HG03175 (cell line): ENCODE results near the gene AGFG2.

Experiments used
- ATAC-seq: cut with Tn5 transposase; IDR thresholded peaks from one replicate; pipeline ENCODE4 v1.9.1; 2021; ENCODE audit warnings: mild to moderate bottlenecking, moderate library complexity; ENCODE audit not compliant: unreplicated experiment

AGFG2 gene

GRCh38 chr7:100584054-100584682, 45.2 kb downstream of the AGFG2 start:
- ATAC-seq, result no peak

DNA sequence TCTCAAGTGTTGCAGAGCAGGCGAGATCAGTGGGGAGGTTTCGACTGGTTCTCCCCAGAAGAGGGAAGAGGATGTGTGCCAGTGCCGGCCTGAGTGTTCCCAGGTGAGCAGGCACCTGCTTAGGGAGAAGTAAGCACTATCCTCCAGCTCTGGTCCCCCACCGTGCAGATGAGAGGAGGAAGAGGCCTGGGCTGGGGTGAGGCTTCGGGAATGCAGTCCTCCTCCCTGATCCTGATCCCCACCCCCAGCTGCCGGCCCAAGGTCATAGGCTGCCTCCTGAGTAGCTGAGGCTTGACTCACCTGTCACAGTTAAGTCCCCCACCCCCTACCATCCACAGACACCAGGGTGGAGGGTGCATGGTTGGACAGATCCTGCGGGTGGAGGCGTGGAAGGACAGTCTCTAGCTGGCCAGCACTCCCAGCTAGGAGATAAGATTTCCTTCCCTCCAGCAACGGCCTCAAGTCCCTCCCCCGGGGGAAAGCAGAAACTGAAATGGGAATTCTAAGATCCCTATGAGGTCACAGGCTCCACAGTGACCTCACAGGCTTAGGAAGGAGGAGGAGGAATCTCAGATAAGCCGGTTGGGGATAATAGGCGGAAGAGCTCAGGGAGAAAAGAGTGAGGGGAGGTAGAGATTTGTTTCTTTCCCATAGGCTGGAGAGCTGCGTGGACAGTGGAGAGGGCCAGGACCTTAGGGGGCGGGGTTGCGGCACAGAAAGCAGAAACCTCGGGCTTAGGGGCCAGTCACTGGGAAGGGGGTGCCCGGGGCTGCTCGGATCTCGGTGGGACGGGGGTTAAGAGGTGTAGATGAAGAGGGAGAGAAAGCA, 45.9 kb downstream of the AGFG2 start:
- no peak for ATAC-seq

GRCh38 chr7:100585511-100586265, 46.7 kb downstream of the AGFG2 start, which contains the start of gene LRCH4:
Gene LRCH4, minus strand, starts transcription at chr7:100586129. Its CDS starts 29 bp downstream, at chr7:100586100.
- peak; percentile 29 for ATAC-seq

- ATAC-seq, result peak; percentile 82
Observed at GRCh38 chr7:100586266-100587025, 47.4 kb downstream of the AGFG2 start, which contains the start of gene FBXO24. Gene FBXO24, plus strand, starts transcription at chr7:100586328. Its CDS starts 298 bp downstream, at chr7:100586626.

DNA sequence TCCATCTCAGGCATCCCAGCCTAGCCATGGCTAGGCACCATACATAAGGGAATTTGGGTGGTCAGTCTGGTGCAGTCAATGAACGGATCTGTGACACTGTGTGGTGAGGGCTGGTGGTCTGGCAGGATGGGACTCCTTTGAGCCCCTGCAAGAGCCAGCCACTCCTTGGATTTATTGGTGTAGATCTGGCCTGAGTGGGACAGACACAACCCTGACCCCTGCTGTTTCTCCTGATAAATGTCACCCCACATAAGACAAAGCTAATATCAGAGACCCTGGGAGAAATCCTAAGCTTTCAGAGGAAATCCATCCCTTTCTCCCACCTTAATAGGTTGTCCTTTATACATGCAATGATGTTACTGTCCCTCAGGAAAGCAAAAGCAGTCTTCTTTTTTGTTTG, 49.4 kb downstream of the AGFG2 start:
- no peak for ATAC-seq

- no peak for ATAC-seq
Observed at GRCh38 chr7:100589341-100589947, 50.4 kb downstream of the AGFG2 start.

- no peak for ATAC-seq
Observed at GRCh38 chr7:100590077-100590737, 51.2 kb downstream of the AGFG2 start.

DNA sequence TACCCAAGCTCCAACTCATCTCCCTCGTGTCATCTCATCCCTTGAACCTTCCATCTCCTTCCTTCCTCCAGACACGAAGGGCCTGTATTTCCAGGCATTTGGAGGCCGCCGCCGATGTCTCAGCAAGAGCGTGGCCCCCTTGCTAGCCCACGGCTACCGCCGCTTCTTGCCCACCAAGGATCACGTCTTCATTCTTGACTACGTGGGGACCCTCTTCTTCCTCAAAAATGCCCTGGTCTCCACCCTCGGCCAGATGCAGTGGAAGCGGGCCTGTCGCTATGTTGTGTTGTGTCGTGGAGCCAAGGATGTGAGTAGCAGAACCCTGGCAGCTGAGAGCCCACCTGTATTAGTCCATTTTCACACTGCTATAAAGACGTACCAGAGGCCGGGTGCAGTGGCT, 52.6 kb downstream of the AGFG2 start:
- ATAC-seq, result no peak

GRCh38 chr7:100595188-100595587, 56.2 kb downstream of the AGFG2 start:
- no peak for ATAC-seq

DNA sequence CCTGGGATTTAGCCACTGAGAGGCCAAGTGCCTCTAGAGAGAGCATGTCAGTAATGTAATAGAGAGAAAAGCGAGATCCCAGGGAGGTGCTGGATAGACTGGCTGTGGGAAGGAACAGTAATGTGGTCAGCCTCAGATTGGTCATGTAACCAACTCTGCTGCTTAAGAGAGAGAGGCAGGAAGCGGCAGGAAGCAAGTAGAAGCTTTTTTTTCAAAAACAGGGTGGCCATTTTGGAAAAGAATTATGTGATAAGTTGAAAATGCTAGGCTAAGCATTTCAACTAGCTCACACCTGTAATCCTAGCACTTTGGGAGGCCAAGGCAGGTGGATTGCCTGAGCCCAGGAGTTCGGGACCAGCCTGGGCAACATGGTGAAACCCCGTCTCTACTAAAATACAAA, 59.4 kb downstream of the AGFG2 start:
- ATAC-seq, result no peak

GRCh38 chr7:100599911-100600729, 61.1 kb downstream of the AGFG2 start:
- ATAC-seq, result no peak

GRCh38 chr7:100600730-100601038, 61.7 kb downstream of the AGFG2 start:
- ATAC-seq, result no peak

- no peak for ATAC-seq
Observed at GRCh38 chr7:100602889-100603725, 64.1 kb downstream of the AGFG2 start.

DNA sequence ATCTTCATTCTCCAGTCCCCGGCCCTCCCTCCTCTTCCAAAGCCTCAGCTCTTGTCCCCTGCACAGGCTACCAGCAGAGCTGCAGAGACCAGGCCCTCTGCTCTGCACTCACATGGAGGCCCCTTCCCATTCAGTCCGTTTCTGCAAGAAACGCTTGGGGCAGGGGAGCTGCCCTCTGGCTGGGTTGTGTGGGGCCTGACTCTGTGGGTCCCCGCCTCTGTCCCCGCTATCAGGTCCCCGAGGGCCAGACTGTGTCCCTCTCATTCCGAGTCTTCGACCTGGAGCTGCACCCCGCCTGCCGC, 64.7 kb downstream of the AGFG2 start:
- no peak for ATAC-seq

DNA sequence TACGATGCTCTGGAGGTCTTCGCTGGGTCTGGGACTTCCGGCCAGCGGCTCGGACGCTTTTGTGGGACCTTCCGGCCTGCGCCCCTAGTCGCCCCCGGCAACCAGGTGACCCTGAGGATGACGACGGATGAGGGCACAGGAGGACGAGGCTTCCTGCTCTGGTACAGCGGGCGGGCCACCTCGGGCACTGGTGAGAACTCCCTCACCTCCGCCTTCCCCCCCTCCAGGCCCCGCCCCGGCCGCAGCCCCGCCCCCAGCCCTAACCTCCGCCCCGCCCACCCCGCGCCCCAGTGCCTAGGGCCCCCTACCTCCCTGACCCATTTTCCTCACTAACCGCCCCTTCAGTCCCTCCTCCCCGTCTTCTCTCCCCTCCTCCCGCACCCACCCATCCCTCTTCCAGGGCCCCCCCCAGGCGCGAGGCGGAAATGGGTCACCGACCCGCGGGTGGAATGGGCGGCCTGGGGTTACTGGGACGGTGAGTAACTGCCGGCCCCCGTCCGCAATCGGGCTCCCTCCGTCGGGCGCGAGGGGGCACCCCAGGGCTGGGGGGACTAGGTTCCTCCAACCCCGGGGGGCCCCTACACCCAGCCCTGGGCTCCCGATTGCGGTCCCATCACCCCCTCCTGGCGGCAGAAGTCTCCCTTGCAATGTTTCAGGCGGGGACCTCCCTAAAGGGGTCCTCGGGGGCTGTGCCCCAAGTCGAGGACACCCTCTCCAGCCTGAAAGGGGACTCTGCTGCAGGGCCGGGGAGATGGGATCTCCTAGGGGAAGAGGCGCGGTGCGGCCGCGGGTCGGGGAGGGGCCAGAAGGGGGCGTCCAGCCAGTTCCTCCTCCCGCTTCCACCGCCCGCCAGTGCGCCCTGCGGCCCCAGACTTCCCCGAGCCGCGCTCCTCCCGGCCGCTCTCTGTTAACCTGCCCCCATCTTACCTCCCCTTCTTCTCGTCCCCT, 65.3 kb downstream of the AGFG2 start:
- ATAC-seq, result peak; percentile 54

GRCh38 chr7:100604976-100605911, 66.2 kb downstream of the AGFG2 start:
- ATAC-seq, result peak; percentile 14
